ENCODE data around the gene NXN.
A peak's percentile ranks its signal among the peaks of the same experiment; 100 is the strongest.

NXN gene

GRCh38 chr17:979539-980405, at the start of gene NXN:
Gene NXN, minus strand, starts transcription at chr17:979776.
- peak; percentile 80 to 91 (median 88) for DNase-seq (ENCODE audit: low read depth in 3 of 3, low spot score in 1 of 3)

DNA sequence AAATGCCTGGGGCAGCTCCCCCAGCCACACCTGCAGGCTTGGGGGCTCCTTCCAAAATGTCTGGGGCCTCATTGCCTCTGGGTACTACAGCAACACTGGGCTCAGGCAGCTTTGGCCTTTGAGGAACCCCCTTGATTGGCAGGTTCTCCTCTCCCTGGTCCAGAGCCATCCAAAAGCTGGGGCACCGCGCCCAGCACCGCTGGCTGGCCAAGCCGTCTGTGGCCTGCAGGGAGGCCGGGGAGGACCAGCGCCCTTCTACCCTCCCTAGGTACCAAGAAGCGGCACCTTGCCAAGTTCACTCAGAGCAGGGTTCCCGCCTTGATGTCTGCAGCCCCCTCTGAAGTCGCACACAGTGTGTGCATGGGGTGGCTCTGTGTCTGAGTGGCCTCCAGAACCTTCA, 47.5 kb upstream of the NXN start:
- DNase-seq (ENCODE audit: low read depth in 3 of 3, low spot score in 1 of 3): no peak

- no peak for DNase-seq (ENCODE audit: low read depth in 3 of 3, low spot score in 1 of 3)
Observed at GRCh38 chr17:1026599-1026975, 47.0 kb upstream of the NXN start.

- no peak for DNase-seq (ENCODE audit: low read depth in 3 of 3, low spot score in 1 of 3)
Observed at GRCh38 chr17:1025733-1026598, 46.4 kb upstream of the NXN start.

- DNase-seq (ENCODE audit: low read depth in 3 of 3, low spot score in 1 of 3): no peak
Observed at GRCh38 chr17:1024076-1024475, 44.5 kb upstream of the NXN start.

- DNase-seq (ENCODE audit: low read depth in 3 of 3, low spot score in 1 of 3): no peak
Observed at GRCh38 chr17:1022278-1023024, 42.9 kb upstream of the NXN start.

DNA sequence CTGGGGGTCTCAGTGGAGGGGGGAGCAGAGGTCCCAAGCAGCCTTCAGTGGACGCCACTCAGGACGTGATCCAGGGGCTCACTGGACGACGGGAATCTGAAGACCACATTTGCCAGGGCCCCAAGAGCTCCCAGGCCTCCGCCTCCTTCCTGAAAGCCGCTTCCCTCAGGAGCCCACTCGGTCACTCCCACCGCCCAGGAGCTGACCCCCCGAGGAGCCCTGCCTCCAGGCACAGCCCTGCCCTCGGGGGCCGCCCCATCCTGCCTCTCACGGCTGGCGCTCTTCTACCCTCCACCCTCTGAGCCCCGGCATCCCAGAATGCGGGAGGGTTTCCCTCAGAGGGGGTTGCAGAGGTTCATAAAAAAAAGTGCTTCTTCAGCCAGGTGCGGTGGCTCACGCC, 41.6 kb upstream of the NXN start:
- no peak for DNase-seq (ENCODE audit: low read depth in 3 of 3, low spot score in 1 of 3)

- no peak for DNase-seq (ENCODE audit: low read depth in 3 of 3, low spot score in 1 of 3)
Observed at GRCh38 chr17:1019451-1019850, 39.9 kb upstream of the NXN start.

- DNase-seq (ENCODE audit: low read depth in 3 of 3, low spot score in 1 of 3): no peak
Observed at GRCh38 chr17:1018547-1018946, 39.0 kb upstream of the NXN start.

DNA sequence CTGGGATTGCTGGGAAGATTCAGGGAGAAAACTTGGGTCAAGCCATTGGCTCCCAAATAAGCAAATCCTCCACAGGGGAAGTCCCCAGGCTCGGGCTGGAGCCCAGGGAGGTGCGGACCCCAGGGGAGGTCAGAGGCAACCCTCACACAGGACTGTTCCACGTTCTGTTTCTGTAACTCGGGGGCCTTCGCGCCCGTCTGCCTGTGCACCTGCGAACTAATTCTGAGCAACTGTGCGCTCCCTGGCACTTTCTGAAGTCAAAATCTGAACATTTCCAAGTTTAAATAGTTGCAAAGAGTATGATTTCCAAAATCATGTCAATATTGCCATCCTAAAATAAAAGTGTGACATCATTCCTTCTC, 34.1 kb upstream of the NXN start:
- no peak for DNase-seq (ENCODE audit: low read depth in 3 of 3, low spot score in 1 of 3)

DNA sequence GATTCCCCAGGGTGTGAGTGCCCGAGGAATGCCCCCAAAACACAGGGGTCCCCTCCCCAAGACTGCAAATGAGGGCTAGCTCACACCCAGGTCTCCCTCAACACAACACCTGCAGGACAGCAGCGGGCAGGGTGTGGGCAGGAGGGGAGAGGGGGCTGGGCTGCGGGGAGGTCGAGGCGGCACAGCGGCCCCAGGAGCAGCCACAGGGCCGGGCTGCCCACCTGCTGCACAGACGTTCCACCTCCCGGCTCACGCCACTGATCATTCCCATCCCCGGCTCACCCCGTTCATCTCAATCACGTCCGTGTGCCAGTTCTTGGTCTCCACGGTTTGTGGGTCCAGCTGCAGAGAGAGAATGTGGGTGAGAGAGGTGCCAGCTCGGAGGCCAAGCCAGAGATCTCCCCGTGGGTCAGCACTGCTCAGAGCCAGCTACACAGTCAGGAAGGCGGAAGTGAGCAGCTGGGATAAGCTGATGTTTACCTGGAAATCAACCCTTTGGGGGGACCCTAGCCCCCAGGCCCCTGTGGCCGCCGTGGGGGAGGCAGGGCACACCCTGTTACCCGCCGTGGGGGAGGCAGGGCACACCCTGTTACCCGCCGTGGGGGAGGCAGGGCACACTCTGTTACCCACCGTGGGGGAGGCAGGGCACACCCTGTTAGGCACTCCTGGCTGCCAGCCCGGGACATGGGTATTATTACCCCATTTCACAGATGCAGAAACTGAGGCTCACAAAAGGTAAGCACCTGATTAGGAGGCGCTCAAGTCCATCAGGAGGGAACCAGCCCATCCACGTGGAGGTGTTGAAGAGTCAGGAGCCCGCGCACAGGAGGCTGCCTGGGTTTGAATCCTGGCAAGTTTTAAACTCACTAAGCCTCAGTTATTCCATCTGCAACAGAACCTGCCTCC, 33.5 kb upstream of the NXN start:
- no peak for DNase-seq (ENCODE audit: low read depth in 3 of 3, low spot score in 1 of 3)

- no peak for DNase-seq (ENCODE audit: low read depth in 3 of 3, low spot score in 1 of 3)
Observed at GRCh38 chr17:1011760-1012735, 32.5 kb upstream of the NXN start.

GRCh38 chr17:1011138-1011537, 31.6 kb upstream of the NXN start:
- DNase-seq (ENCODE audit: low read depth in 3 of 3, low spot score in 1 of 3): no peak

DNA sequence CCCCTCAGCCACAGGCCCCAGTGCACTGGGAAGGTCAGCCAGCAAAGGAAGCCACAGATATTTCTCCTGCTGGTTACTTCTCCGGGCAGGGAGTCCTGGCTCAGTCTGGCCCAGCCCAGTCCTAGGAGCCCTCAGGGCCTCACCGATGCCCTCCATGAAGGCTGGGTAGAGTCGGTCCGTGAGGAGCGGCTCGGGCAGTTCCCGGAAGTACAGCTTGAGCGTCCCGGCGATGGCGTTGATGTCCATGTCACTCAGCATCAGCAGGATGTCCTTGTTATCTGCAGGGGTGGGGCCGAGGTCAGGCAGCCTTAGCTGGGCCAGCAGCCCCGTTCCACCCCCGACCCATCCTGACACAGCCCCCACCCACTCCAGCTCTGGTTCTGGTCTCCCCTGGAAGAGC, 31.0 kb upstream of the NXN start:
- DNase-seq (ENCODE audit: low read depth in 3 of 3, low spot score in 1 of 3): no peak

DNA sequence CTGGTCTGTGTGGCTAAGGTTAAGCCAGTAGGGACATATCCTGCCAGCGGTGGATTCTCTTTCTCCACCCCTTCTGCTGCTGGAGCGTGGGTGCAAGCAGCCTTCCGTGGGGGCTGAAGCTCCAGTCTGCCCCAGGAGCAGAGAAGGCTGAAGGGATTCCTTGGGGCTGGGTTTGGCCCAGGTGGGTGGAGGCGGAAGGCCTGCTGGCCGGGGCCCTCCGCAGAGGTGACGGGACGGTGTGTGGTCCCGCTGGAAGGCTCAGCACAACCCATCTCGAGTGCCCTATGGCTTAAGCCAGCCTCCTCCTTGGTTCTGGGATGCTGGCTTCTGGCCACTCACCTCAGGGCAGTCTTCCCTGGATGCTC, 30.5 kb upstream of the NXN start:
- DNase-seq (ENCODE audit: low read depth in 3 of 3, low spot score in 1 of 3): no peak

DNA sequence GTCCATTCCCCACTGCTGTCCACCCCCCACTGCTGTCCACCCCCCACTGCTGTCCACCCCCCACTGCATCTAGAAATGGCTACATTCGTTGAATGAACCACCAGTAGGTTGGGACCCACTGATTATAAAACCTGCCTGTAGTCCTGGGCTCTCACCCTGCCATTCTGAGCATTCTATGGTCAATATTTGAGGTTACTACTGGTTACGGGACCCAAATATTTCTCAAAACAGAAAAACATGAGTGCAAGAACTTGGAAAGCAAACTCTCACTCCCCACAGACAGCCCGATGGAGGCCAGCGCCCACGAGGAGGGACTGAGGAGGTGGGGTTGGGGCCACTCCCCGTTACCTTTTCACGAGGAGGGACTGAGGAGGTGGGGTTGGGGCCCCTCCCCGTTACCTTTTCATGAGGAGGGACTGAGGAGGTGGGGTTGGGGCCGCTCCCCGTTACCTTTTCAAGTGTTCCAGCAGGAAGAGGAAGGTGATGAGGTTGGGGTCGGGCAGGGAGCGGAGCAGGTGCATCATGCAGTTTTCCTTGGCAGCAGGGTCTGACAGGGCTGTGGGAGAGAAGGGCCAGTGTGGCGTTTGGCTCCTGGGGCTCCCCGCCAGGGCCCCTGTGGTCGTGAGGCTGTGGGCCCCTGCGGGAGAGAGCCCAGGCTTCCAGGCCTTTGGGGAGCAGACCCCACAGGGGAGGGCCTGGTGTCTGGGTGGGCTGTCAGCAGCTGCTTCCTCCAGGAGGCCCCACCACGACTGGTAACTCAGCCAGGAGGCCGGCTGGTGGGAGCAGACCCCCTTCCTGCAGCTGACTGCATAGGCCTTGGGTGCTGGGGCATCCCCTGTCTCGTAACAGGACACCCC, 29.9 kb upstream of the NXN start:
- DNase-seq (ENCODE audit: low read depth in 3 of 3, low spot score in 1 of 3): no peak

- no peak for DNase-seq (ENCODE audit: low read depth in 3 of 3, low spot score in 1 of 3)
Observed at GRCh38 chr17:1008008-1008761, 28.6 kb upstream of the NXN start.
